Left colon (tissue), 2 donors: ENCODE results near the gene TCF20. TPM values are rescaled to one million over a fixed set of nuclear protein-coding genes. Genes with fewer than 3 reads are reported as not detected.

Experiments used
- ATAC-seq: fragments of 200-7000 bp; cut with Tn5 transposase; one replicate; pipeline ENCODE4 v1.9.1; 2020; ENCODE audit warnings: mild to moderate bottlenecking, moderate library complexity
- DNase-seq, 2 donors: peaks; one replicate each; pipeline ENCODE4 v3.0.0-alpha.2; 2020
- intact Hi-C, 2 donors: fragments of 100-400 bp; cut with DNase I in 1 of 2; cut with micrococcal nuclease in 1 of 2; formaldehyde crosslinking; loops; one replicate each; pipeline versions ENCODE4 v1.11.2 to v1.14.0; 2022; cut with DNase I, micrococcal nuclease
- total RNA-seq, 2 donors: library from RNA; stranded (reverse); fragmentation: NEBNext Ultra II Directional; extraction: Animal tissue kit (Norgen Biotek cat#: 25700); gene quantifications; one replicate each; pipeline ENCODE4 v1.2.1, GENCODE V29; 2021
- donor health status: DM: no; HTN: no; CAD: no.
- donor health status: DM: yes; HTN: yes; CAD: no.

The TCF20 gene
- total RNA-seq, 2 donors from 2014 or later, result 49.4 to 54.9 TPM

DNA sequence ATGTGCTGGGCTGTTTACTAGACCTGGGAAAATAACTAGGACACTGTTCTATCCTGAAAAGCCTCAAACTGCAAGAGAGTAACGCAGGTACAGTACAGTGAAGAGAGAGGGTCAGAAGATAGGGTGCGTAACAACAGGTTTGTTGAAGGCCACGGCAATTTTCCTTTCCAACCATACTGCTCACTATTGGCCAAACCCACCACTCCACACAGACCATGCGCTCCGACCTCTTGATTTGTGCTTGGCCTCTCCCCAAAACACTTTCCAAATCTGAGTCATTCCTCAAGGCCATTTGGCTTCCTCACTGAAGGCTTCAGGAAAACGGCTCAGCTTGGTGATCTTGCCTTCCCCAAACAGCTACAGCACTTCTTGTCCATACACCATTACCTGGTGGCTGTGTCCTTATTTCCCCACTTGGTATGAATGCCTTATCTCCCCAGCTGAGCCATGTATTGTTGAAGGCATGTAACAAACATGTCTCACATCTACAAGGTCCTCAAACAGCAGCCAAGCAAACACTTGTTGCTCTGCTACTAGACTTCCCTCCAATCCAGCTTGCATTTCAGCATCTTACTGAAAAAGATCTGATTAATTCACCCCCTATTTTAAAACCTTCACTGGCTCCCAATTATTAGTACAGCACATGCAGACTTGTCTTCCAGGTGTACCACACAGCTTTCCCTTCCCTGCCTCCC lies 40.9 kb downstream of the TCF20 start:
- no peak for ATAC-seq
- DNase-seq, result no peak
- intact Hi-C loops, result no loop called here

DNA sequence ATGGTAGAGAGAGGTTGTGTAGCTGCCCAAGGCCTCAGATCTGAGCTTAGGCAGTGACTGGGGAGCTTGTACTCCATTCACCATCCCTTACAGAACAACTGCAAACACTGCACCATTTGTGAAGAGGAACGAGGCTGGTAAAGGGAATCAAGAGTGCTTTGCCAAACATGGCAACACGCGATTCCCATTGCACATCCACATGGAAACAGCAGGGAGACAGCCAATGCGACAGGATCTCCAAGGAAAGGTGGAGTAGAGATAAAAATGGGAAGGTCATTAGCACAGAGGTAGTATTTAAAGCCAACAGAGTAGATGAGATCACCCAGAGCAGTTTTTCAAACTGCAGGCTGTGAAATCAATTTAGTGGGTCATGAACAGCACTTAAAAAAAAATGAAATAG lies 42.0 kb downstream of the TCF20 start:
- ATAC-seq (no peak), DNase-seq (no peak)
- intact Hi-C loops, result no loop called here

DNA sequence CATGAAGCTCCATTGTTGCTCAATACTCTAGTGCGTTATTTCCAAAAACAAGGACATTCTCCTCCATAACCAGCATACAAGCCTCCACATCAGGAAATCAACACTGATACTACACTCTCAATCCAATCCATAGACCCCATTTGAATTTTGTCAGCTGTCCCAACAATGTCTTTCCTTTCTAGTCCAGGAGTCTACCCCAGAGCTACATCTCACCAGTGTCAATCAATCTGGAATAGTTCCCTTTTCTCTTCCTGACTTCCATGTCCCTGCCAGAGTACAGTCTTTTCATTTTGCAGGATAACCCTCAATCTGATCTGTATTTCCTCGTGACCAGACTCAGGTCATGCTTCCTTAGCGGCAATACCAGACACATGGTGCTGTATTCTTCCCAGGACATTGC lies 43.0 kb downstream of the TCF20 start:
- no peak for DNase-seq
- no peak for ATAC-seq
- intact Hi-C loops, result no loop called here

DNA sequence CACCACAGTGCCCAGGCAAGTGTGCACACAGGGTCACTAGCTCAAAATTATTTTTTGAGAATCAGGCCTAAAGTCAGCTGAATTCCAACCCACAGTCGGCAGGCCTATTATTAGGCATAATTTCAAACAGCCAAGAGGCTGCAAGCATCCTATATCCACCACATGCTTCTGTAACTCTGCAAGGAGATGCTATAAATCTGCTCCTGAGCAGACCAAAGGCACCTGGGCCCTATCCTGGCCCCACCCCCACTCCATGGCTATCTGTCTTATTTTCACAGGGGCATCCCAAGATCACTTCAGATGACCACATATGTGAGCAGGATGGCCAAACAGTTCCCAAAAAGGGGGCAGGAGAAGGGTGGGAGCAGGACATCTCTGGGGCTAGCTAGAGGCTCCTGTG lies 44.6 kb downstream of the TCF20 start:
- DNase-seq (no peak), ATAC-seq (no peak)
- intact Hi-C loops, result no loop called here

DNA sequence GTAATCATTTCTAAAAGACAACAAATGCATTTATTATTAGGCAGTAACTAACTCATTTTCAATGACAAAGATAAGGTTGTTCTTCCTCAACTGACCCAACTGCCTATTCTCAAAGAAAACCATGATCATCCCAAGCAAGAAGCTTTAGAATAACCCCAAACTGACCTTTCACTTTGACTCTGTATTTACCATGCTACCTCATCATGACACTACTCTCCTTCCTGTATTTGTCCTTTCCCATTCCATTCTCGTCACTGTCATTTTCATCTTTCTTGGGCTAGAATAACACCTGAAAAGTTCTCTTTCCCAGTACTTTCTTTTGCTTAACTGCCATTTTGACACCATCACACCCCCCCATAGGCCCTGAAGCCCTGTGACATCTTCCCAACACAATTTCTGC lies 48.3 kb downstream of the TCF20 start:
- no peak for DNase-seq
- ATAC-seq, result no peak
- intact Hi-C loops, result no loop called here

Other genes starting within 250 kb of the TCF20 start
- gene NAGA, start 199.8 kb downstream of the TCF20 start, total RNA-seq, result 10 to 100 TPM; 38.3 to 38.5 TPM
- gene PHETA2, start 196.4 kb downstream of the TCF20 start, total RNA-seq, result 10 to 100 TPM; 12.9 to 13.9 TPM
- gene SMDT1, start 191.0 kb downstream of the TCF20 start, total RNA-seq, result 100 to 1,000 TPM; 145 to 148 TPM
- 100 to 1,000 TPM in 1 of 2 donors, 10 to 100 TPM in 1; 96.2 to 125 TPM for gene NDUFA6, start 179.9 kb downstream of the TCF20 start, total RNA-seq
- 1 to 10 TPM; 2.0 to 3.9 TPM for gene CYP2D6, start 139.8 kb downstream of the TCF20 start, total RNA-seq
- gene NFAM1, start 161.8 kb upstream of the TCF20 start, total RNA-seq, result 1 to 10 TPM in 1 of 2 donors, under 1 TPM in 1; 0.55 to 2.9 TPM
- 10 to 100 TPM; 33.8 to 42.4 TPM for gene RRP7A, start 249.1 kb upstream of the TCF20 start, total RNA-seq